Central memory CD4-positive, alpha-beta T cell (primary cell): Measurements from ENCODE around the gene AURKA.
"Not testable (repeated sequence)": the region's sequence is repeated elsewhere in the genome, so short reads cannot be mapped to it uniquely, and the experiment has no call there.

Source experiments
- DNase-seq: peaks from one replicate; pipeline ENCODE4 v3.0.0; 2022

AURKA gene

GRCh38 chr20:56353356-56353755 lies 38.7 kb downstream of the AURKA start:
- DNase-seq: no peak

- no peak for DNase-seq
These were observed 39.5 kb downstream of the AURKA start for GRCh38 chr20:56352345-56353055.

DNA sequence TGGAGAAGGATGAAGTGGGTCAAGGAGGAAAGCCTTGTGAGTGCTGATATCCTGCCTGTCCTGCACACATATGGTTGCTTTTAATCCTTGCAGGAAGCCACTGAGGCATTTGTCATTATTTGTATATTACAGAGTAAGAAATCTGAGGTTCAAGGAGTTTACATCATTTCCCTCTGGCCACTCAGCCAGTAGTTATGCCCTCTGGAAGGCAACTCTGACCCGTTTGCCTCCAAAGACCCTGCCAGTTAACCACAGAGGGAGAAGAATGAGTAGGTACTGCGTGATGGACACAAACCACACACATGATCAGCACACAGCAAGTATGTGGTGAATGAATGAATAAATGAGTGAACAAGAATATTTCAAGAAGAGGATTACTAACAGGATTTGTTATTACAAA lies 41.2 kb downstream of the AURKA start:
- DNase-seq: no peak

- no peak for DNase-seq
These were observed 43.3 kb downstream of the AURKA start for GRCh38 chr20:56348746-56349145.

DNA sequence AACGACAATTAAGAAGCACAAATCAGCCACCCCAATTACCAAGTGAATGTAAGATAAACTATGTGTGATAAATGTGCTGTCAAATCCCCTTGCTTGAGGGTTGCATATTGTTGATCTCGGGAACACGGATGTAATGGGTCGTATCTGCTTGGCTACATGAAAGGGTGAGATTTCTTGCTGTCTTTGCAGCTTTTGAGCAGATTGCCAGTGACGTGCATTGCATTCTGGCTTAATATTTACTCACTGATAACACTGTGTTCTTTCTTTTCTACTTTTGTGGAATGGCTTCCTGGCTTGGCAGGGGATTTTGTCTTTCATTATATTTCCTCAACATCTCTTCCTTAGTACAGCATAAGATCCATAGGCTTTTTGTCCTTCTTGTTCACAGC lies 43.7 kb downstream of the AURKA start:
- DNase-seq: no peak

- no peak for DNase-seq
These were observed 44.2 kb downstream of the AURKA start for GRCh38 chr20:56347628-56348304.

DNA sequence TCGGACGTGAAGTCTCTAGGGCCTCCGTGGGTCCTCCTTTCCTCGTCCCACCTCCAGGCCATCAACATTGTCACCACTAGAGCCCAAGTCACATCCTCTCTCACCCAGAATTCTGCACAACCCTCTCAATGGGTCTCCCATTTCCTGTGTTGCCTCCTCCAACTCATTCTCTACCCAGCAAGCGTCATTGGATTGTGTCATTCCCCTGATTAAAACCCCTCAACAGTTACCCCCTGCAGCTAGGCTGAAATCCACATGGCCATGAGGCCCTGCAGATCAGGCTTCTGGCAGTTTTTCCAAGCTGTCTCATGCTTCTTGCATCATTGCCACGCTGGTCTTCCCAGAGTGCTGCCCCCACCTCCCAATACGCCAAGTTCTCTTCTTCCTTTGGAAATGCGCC lies 46.1 kb downstream of the AURKA start:
- no peak for DNase-seq

GRCh38 chr20:56343861-56344381 lies 48.1 kb downstream of the AURKA start:
- no peak for DNase-seq

- DNase-seq: no peak
These were observed 49.2 kb downstream of the AURKA start for GRCh38 chr20:56342783-56343182.

- not testable (repeated sequence) for DNase-seq
These were observed 55.3 kb downstream of the AURKA start for GRCh38 chr20:56336709-56337108.

- DNase-seq: no peak
These were observed 63.2 kb downstream of the AURKA start for GRCh38 chr20:56328861-56329260.

- DNase-seq: no peak
These were observed 67.2 kb downstream of the AURKA start for GRCh38 chr20:56324806-56325205.

- no peak for DNase-seq
These were observed 68.4 kb downstream of the AURKA start for GRCh38 chr20:56323656-56324055.

- DNase-seq: no peak
These were observed 68.8 kb downstream of the AURKA start for GRCh38 chr20:56323206-56323605.

GRCh38 chr20:56322681-56323080 lies 69.3 kb downstream of the AURKA start:
- no peak for DNase-seq
